Chondrocyte (in vitro differentiated cells): ENCODE results near the gene LAGE3. TPM values are rescaled to one million over a fixed set of nuclear protein-coding genes. Genes with fewer than 3 reads are reported as not detected.

Experiments used
- DNase-seq: peaks from one replicate; pipeline ENCODE4 v3.0.0; 2021; ENCODE audit warnings: mixed read lengths, low spot score
- H3K27ac Mint-ChIP-seq: one replicate; pipeline ENCODE4 v1.8.0; 2021; ENCODE audit warnings: mild to moderate bottlenecking, moderate library complexity, mixed read lengths; ENCODE audit not compliant: unreplicated experiment
- H3K27me3 Mint-ChIP-seq: 2 replicates; pipeline ENCODE4 v1.8.0; 2021; ENCODE audit warnings: low read depth, mixed read lengths
- H3K36me3 Mint-ChIP-seq: 2 replicates; pipeline ENCODE4 v1.8.0; 2021; ENCODE audit warnings: low read depth, mixed read lengths
- H3K4me1 Mint-ChIP-seq: 2 replicates; pipeline ENCODE4 v1.8.0; 2021; ENCODE audit warnings: low read depth, mild to moderate bottlenecking, mixed read lengths
- H3K4me3 Mint-ChIP-seq: one replicate; pipeline ENCODE4 v1.8.0; 2021; ENCODE audit warnings: mild to moderate bottlenecking, moderate library complexity, mixed read lengths; ENCODE audit not compliant: unreplicated experiment
- H3K9me3 Mint-ChIP-seq: 2 replicates; pipeline ENCODE4 v1.8.0; 2021; ENCODE audit warnings: low read depth, mixed read lengths
- CTCF ChIP-seq: fragments of 200-600 bp; sonication (generic); IDR thresholded peaks from 2 replicates; pipeline ENCODE4 v1.5.0; 2021; ENCODE audit warnings: antibody characterized with exemption, mild to moderate bottlenecking, moderate library complexity
- total RNA-seq: library from RNA; stranded (reverse); gene quantifications from 3 replicates; pipeline ENCODE4 v1.2.1, GENCODE V29; 2021

LAGE3 gene
- total RNA-seq, 1 donor from 2014 or later = 17.7 TPM

DNA sequence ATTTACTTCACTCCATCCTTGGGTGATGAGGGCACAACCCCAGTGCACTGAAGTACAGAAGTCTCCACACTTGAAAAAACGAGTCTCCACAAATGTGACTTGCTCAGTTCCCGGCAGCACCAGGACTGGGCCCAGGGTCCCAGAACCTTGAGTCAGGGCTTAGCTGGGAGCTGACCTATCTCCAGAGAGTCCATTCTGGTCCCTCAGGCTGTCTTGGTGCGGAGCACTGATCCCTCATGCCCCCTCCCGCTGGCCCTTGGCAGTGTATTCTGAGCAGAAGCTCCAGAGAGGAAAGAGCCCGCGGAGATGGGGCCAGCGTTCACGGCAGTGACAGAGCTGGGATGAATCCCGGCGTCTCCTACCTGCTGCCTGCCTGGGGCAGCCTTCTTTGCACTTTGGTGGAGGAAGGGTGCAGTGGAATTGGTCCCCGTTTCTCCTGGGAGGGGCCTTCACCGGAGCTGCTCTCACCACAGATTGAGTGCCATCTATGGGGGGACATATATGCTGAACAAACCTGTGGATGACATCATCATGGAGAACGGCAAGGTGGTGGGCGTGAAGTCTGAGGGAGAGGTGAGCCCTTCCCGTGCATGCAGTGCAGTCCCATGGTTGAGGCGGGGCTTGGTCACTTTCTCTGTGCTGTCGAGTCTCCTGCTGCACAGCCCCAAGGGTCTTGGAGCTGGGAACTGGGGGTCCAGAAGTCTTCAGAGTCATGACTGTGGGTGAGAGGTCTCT lies 38.3 kb downstream of the LAGE3 start:
- TF ChIP-seq CTCF = no peak
- no peak for DNase-seq
- Mint-ChIP-seq H3K4me3 (no peak overlapping the region), H3K9me3 (peaks cover 5% of the 10 kb centered on the region), H3K27me3 (no peaks in the 10 kb centered on the region), H3K4me1 (peaks cover 21% of the 10 kb centered on the region), H3K36me3 (peaks cover 4% of the 10 kb centered on the region), H3K27ac (no peak overlapping the region)

DNA sequence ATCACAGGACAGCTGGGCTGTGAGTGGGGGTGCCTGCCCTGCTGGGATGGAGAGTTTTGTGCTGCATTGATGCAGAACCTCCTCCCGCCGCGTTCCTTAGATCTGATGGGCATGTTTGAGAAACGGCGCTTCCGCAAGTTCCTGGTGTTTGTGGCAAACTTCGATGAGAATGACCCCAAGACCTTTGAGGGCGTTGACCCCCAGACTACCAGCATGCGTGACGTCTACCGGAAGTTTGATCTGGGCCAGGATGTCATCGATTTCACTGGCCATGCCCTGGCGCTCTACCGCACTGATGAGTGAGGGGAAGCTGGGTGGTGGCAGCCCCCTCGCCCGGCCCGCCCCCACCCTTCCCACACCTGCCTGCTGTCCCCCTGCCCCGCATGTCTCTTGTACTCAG lies 39.2 kb downstream of the LAGE3 start:
- Mint-ChIP-seq H3K4me1 (peaks cover 17% of the 10 kb centered on the region), H3K27ac (no peak overlapping the region), H3K27me3 (no peaks in the 10 kb centered on the region), H3K4me3 (no peak overlapping the region), H3K9me3 (peaks cover 5% of the 10 kb centered on the region), H3K36me3 (peaks cover 4% of the 10 kb centered on the region)
- no peak for DNase-seq
- TF ChIP-seq CTCF = no peak

- H3K36me3 Mint-ChIP-seq = peaks cover 4% of the 10 kb centered on the region
- peaks cover 13% of the 10 kb centered on the region for H3K4me1 Mint-ChIP-seq
- peak overlapping the region; percentile 77 for H3K27ac Mint-ChIP-seq
- no peak for DNase-seq
- no peak for TF ChIP-seq CTCF
- peaks cover 5% of the 10 kb centered on the region for H3K9me3 Mint-ChIP-seq
- H3K27me3 Mint-ChIP-seq = no peaks in the 10 kb centered on the region
- H3K4me3 Mint-ChIP-seq = peak overlapping the region; percentile 86
Measured at GRCh38 chrX:154437971-154438893, 40.8 kb downstream of the LAGE3 start.

DNA sequence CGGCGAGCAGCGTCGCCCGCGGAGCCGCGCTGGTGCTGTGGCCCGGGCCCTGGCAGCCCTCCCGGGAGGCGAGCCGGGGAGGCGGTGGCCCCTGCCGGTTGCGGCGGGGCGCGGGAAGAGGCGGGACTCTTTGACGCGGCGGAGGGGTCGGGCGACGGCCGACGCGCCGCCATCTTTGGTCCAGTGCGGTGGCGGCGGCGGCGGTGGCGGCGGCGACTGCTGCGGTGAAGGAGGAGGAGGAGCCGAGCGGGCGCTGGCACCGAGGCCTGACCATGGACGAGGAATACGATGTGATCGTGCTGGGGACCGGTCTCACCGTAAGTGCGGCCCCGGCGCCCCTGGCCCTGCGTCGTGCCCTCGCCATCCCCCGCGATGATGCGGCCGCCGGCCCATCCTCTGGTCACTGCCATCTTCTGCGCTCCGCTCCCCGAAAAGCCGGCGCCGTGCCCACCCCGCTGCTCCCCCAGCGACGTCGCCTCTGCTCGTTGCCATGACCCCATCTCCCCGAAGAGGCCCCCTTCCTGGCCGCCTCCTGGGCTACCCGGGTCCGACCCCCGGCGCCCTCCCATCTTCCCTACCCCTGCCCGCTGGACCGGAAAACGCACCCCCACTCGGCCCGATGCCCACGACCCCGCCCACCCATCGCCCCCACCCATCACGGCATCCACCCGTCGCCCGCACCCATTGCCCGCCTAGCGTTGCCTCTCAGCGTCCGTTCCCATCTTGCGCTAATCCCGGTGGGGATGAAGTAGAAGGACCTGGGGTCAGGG lies 41.9 kb downstream of the LAGE3 start, which contains the start of gene GDI1:
TSS of gene GDI1 (plus strand) at position 172 of the 770 bp plus-strand sequence. CDS start at position 273, 101 bp downstream.
- H3K4me1 Mint-ChIP-seq = peaks cover 13% of the 10 kb centered on the region
- H3K27ac Mint-ChIP-seq = peak within 1 kb of the TSS; percentile 77
- H3K36me3 Mint-ChIP-seq = peaks cover 6% of the 10 kb centered on the region
- peak within 1 kb of the TSS; percentile 86 for H3K4me3 Mint-ChIP-seq
- no peaks in the 10 kb centered on the region for H3K27me3 Mint-ChIP-seq
- peak; percentile 84 for DNase-seq
- peaks cover 5% of the 10 kb centered on the region for H3K9me3 Mint-ChIP-seq
- no peak for TF ChIP-seq CTCF
